ENCODE measurements around the gene METTL13. TPM values are rescaled to one million over a fixed set of nuclear protein-coding genes. Genes with fewer than 3 reads are reported as not detected.

The METTL13 gene
- total RNA-seq, 4 donors from 2014 or later: 6.7 to 23.0 (median 12.3) TPM

DNA sequence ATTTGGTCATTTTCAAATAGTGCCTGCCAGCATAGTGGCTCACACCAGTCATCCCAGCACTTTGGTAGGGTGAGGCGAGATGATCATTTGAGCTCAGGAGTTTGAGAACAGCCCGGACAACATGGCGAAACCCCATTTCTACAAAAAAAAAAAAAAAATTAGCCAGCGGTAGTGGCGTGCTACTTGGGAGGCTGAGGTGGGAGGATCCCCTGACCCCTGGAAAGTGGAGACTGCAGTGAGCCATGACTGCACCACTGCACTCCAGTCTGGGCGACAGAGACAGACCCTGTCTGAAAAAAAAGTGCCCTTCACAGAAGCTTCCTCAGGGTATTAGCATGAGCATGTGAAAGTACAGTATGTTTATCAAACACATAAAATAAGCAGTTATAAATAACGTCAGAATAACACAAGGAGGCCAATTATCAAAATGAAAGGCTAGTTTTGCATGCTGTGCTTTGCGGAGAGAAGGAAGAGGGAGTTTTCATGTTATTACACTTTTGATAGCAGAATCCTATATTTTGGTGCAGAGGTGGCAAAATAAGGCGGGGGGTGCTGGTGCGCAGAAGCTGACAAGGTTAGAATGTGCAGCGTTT, 781 bp upstream of the METTL13 start:
- TF ChIP-seq POLR2A (IDR thresholded peaks at IDR 0.05): no peak
- TF ChIP-seq, protein P1, sequence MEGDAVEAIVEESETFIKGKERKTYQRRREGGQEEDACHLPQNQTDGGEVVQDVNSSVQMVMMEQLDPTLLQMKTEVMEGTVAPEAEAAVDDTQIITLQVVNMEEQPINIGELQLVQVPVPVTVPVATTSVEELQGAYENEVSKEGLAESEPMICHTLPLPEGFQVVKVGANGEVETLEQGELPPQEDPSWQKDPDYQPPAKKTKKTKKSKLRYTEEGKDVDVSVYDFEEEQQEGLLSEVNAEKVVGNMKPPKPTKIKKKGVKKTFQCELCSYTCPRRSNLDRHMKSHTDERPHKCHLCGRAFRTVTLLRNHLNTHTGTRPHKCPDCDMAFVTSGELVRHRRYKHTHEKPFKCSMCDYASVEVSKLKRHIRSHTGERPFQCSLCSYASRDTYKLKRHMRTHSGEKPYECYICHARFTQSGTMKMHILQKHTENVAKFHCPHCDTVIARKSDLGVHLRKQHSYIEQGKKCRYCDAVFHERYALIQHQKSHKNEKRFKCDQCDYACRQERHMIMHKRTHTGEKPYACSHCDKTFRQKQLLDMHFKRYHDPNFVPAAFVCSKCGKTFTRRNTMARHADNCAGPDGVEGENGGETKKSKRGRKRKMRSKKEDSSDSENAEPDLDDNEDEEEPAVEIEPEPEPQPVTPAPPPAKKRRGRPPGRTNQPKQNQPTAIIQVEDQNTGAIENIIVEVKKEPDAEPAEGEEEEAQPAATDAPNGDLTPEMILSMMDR (IDR thresholded peaks at IDR 0.05): no peak
- no peaks in the 10 kb centered on the region for H3K36me3 ChIP-seq
- intact Hi-C loops (cut with DNase I; ENCODE audit: low total_unique reads): loop anchor here (5.0 kb wide), 1 partner anchor 752 kb away; the partner anchor contains the start of gene SUCO
- H3K27me3 ChIP-seq: no peaks in the 10 kb centered on the region
- H3K27ac ChIP-seq: peak overlapping the region; percentile 83 to 87
- peaks cover 0 to 4% of the 10 kb centered on the region in 2 donors for H3K4me1 ChIP-seq
- H3K4me3 ChIP-seq: peak overlapping the region; percentile 41 to 95
- DNase-seq: no peak
- H3K9me3 ChIP-seq: no peaks in the 10 kb centered on the region

DNA sequence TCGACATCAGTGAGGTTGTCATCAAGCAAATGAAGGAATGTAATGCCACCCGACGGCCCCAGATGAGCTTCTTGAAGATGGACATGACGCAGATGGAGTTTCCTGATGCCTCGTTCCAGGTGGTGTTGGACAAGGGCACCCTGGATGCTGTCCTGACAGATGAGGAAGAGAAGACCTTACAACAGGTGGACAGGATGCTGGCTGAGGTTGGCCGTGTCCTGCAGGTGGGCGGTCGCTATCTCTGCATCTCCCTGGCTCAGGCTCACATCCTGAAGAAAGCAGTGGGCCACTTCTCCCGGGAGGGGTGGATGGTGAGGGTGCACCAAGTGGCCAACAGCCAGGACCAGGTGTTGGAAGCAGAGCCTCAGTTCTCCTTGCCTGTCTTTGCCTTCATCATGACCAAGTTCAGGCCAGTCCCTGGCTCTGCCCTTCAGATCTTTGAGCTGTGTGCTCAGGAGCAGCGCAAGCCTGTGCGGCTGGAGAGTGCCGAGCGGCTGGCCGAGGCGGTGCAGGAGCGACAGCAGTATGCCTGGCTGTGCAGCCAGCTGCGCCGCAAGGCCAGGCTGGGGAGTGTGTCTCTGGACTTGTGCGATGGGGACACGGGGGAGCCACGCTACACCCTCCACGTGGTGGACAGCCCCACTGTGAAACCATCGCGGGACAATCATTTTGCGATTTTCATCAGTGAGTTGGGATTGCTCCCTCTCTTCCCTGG, 2.5 kb downstream of the METTL13 start:
- TF ChIP-seq POLR2A (IDR thresholded peaks at IDR 0.05): no peak
- TF ChIP-seq, protein P1 (IDR thresholded peaks at IDR 0.05): no peak
- H3K27me3 ChIP-seq: no peaks in the 10 kb centered on the region
- DNase-seq: no peak
- intact Hi-C loops (cut with DNase I; ENCODE audit: low total_unique reads): loop anchor here (5.0 kb wide), 1 partner anchor 748 kb away; the partner anchor contains the start of gene SUCO
- H3K4me3 ChIP-seq: no peak overlapping the region
- no peak overlapping the region for H3K27ac ChIP-seq
- no peaks in the 10 kb centered on the region for H3K9me3 ChIP-seq
- H3K4me1 ChIP-seq: peaks cover 0 to 4% of the 10 kb centered on the region in 2 donors
- H3K36me3 ChIP-seq: no peaks in the 10 kb centered on the region

- Histone ChIP-seq H3K27ac (no peak overlapping the region), H3K27me3 (no peaks in the 10 kb centered on the region), H3K4me3 (no peak overlapping the region), H3K36me3 (no peaks in the 10 kb centered on the region), H3K9me3 (no peaks in the 10 kb centered on the region), H3K4me1 (peaks cover 0 to 4% of the 10 kb centered on the region in 2 donors)
- no peak for DNase-seq
- TF ChIP-seq, protein P1 (IDR thresholded peaks at IDR 0.05): no peak
- no peak for TF ChIP-seq POLR2A (IDR thresholded peaks at IDR 0.05)
- intact Hi-C loops (cut with DNase I; ENCODE audit: low total_unique reads): loop anchor here (5.0 kb wide), 1 partner anchor 748 kb away; the partner anchor contains the start of gene SUCO
These were observed 3.3 kb downstream of the METTL13 start for GRCh38 chr1:171784784-171785183.

GRCh38 chr1:171785766-171786165, 4.3 kb downstream of the METTL13 start:
- no peaks in the 10 kb centered on the region for H3K27me3 ChIP-seq
- no peak for DNase-seq
- no peaks in the 10 kb centered on the region for H3K36me3 ChIP-seq
- no peak overlapping the region for H3K4me3 ChIP-seq
- no peak overlapping the region for H3K27ac ChIP-seq
- TF ChIP-seq, protein P1 (IDR thresholded peaks at IDR 0.05): no peak
- TF ChIP-seq POLR2A (IDR thresholded peaks at IDR 0.05): no peak
- intact Hi-C loops (cut with DNase I; ENCODE audit: low total_unique reads): no loop called here
- H3K9me3 ChIP-seq: no peaks in the 10 kb centered on the region
- H3K4me1 ChIP-seq: peaks cover 0 to 4% of the 10 kb centered on the region in 2 donors

GRCh38 chr1:171786534-171786933, 5.1 kb downstream of the METTL13 start:
- H3K4me3 ChIP-seq: no peak overlapping the region
- no peak overlapping the region for H3K27ac ChIP-seq
- no peaks in the 10 kb centered on the region for H3K36me3 ChIP-seq
- no peaks in the 10 kb centered on the region for H3K9me3 ChIP-seq
- peaks cover 0 to 4% of the 10 kb centered on the region in 2 donors for H3K4me1 ChIP-seq
- TF ChIP-seq POLR2A (IDR thresholded peaks at IDR 0.05): no peak
- TF ChIP-seq, protein P1 (IDR thresholded peaks at IDR 0.05): no peak
- no peaks in the 10 kb centered on the region for H3K27me3 ChIP-seq
- intact Hi-C loops (cut with DNase I; ENCODE audit: low total_unique reads): no loop called here
- DNase-seq: no peak
